Superior temporal gyrus (tissue), 1 donor: ENCODE measurements around the gene GEMIN4.
"Not testable (repeated sequence)": the region's sequence is repeated elsewhere in the genome, so short reads cannot be mapped to it uniquely, and the experiment has no call there.

ENCODE experiments used
- DNase-seq: peaks from one replicate; pipeline ENCODE4 v3.0.0-alpha.2; 2016; ENCODE audit errors: extremely low spot score

Gene GEMIN4

GRCh38 chr17:778096-778495 lies 26.0 kb upstream of the GEMIN4 start:
- DNase-seq, result no peak

GRCh38 chr17:774313-774584 lies 22.2 kb upstream of the GEMIN4 start:
- DNase-seq, result no peak

GRCh38 chr17:773467-774312 lies 21.6 kb upstream of the GEMIN4 start:
- no peak for DNase-seq

- DNase-seq, result no peak
These were observed 21.0 kb upstream of the GEMIN4 start for GRCh38 chr17:773016-773415.

GRCh38 chr17:767076-767475 lies 15.0 kb upstream of the GEMIN4 start:
- DNase-seq, result no peak

GRCh38 chr17:760371-760770 lies 8.3 kb upstream of the GEMIN4 start:
- no peak for DNase-seq

- DNase-seq, result no peak
These were observed 7.9 kb upstream of the GEMIN4 start for GRCh38 chr17:759964-760363.

GRCh38 chr17:756010-756567 lies 4.0 kb upstream of the GEMIN4 start:
- not testable (repeated sequence) for DNase-seq

- DNase-seq, result not testable (repeated sequence)
These were observed 3.4 kb upstream of the GEMIN4 start for GRCh38 chr17:755319-755961.

GRCh38 chr17:753418-753817 lies 1.4 kb upstream of the GEMIN4 start:
- DNase-seq, result no peak

- no peak for DNase-seq
These were observed 656 bp upstream of the GEMIN4 start for GRCh38 chr17:752620-753219.

- no peak for DNase-seq
These were observed 629 bp downstream of the GEMIN4 start for GRCh38 chr17:751269-752001.

- no peak for DNase-seq
These were observed 1.5 kb downstream of the GEMIN4 start for GRCh38 chr17:750431-751037.

GRCh38 chr17:749359-749758 lies 2.7 kb downstream of the GEMIN4 start:
- not testable (repeated sequence) for DNase-seq

- DNase-seq, result not testable (repeated sequence)
These were observed 3.5 kb downstream of the GEMIN4 start for GRCh38 chr17:748604-749003.

GRCh38 chr17:746783-747629 lies 5.1 kb downstream of the GEMIN4 start:
- no peak for DNase-seq

- DNase-seq, result no peak
These were observed 5.9 kb downstream of the GEMIN4 start for GRCh38 chr17:746181-746580.

GRCh38 chr17:745406-745805 lies 6.7 kb downstream of the GEMIN4 start:
- no peak for DNase-seq

- DNase-seq, result no peak
These were observed 7.1 kb downstream of the GEMIN4 start for GRCh38 chr17:744937-745336.

- DNase-seq, result no peak
These were observed 8.9 kb downstream of the GEMIN4 start for GRCh38 chr17:743139-743538.
